ENCODE data around the gene ADNP.

ADNP gene

DNA sequence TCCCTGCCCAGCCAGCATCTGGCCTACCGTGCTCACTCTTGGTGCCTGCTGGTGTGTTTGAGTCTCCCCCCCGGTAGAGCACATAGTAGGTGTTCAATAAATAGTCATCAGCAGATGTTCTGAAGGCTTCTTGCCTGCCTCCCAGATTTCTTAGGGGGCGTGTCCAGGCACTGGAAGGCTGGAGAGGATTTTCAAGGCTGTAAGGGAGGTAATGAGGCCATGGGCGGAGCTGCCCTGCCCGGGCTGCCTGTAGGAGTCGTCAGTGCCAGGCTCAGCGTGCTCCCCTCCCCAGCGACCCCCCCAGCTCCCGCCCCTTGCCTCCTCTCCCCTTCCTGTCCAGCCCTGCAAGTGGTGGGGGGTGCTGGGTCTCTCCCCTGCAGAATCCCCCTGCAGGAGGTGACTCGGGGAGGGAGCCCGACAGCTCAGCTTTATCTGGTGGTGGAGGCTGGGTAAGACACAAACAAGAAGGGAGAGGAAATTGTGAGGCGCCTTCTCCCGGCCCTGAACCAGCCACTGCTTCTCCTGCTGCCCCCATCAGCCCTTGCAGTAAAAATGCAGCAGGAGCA, 80.4 kb downstream of the ADNP start:
- DNase-seq (ENCODE audit: low read depth in 2 of 2): no peak

DNA sequence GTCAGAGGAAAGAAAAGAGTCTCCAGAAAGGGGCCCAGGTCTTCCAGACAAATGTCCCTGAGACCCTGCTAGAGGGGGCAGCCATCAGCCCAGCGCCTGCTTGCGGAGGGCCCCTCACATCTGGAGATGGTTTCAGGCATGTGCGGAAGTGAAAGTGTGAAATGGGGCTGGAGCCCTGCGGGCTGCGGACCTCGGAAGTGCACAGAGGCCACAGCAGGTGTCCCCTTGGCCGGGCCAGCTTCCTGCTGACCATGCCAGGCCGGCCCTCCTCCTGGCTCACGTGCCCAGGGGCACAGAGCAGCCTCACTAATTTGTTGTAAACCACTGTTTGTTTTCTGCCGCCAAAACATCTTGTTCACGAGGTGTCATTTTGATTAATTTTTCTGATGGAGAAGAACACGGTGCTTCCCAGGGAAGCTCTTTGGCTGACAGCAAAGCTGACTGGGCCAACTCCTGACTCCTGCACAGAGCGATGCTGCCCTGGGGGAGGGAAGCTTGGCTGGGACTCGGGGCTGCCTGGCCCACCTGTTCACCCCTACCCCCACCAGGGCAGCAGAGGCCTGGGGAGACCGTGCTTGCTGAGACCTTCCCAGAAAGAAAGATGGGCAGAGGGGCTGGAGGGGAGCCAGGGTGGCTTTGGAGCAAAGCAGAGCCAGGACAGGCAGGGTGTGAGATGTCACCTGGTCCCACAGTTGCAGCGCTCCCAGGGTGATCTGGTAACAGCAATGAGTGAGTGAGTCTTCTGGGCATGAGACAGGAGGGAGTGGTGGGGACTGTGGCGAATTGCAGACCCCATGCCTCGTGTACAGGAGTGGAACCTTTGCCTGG, 82.2 kb downstream of the ADNP start:
- DNase-seq (ENCODE audit: low read depth in 2 of 2): no peak

DNA sequence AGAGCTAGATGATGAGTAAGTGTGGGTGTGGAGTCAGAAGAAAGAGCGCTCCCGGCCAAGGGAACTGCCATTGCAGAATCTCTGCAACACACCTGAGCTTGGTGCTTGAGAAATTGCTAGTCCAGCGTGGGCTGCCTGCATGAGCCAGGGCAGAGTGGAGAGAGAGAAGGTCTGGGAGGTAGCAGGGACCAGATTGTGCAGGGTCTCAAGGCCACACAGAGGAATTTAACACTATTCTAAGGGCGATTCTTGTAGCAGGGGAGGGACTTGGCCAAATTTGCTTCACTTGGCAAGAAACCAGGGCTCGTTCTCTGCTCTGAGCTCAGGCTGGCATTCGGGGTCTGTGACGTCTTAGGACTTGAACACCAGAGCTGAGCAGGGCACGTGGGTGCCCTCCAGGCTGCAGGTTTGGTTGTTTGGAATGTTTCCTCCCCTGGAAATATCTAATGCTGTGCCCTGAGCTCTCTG, 82.9 kb downstream of the ADNP start:
- DNase-seq (ENCODE audit: low read depth in 2 of 2): no peak

DNA sequence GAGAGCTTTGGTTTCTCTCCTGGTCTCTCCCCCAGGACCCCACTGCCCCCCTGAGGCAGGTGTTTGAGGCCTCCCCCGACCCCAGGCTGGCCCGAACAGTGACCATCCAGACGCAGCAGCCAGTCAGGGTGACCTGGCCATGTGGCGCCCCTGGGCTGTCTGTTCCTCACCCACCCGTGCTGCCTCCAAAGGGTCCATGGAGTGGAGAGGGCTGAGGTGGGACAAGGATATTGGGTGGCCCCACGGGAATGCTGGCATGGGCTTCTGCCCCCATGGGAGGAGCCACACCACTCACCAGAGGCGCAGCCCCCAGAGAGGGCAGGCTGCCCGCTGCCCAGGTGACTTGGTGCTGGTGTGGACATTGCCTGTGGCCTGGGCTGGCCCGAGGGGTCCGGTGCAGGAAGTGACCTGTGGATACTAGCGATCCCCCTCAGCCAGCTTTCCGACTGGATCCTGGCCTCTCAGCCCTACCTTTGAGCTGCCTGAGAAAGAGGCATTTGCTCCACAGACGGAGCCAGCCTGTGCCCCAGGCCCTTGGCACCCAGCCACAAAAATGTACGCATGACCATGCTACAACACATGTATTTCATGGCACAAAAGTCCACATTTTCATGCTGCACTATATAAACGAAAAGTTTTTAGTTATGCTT, 85.5 kb downstream of the ADNP start:
- no peak for DNase-seq (ENCODE audit: low read depth in 2 of 2)

DNA sequence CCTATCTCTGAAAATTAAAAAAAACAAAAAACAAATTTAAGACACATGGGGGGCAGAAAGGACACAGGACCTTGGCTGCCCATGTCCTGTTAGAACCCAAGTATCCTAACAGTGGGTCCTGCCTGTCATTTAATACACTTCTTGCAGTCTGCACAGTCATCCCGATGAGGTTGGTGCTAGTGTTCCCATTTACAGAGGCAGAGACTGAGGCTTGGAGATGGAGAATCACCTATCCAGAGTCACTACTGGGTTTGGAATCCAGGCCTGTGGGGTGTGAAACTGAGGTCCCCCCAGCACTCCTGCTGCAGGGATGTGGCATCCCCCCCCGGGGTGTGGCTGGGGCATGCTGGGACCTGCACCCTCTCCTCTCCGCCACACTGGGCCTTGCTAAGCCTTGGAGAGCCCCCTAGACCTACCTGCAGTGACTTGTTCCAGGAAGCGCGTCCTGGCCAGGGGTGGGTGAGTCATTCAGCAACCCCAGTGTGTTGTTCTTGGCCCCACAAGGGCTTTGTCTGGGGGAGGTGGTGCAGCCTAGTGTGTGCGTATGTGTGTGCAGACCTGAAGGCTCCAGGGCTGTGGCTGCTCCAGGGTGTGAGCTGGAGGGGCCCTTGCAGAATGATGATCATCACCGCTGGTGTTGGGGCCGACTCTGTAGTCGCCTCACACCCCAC, 86.7 kb downstream of the ADNP start:
- DNase-seq (ENCODE audit: low read depth in 2 of 2): peak; percentile 14 to 30

DNA sequence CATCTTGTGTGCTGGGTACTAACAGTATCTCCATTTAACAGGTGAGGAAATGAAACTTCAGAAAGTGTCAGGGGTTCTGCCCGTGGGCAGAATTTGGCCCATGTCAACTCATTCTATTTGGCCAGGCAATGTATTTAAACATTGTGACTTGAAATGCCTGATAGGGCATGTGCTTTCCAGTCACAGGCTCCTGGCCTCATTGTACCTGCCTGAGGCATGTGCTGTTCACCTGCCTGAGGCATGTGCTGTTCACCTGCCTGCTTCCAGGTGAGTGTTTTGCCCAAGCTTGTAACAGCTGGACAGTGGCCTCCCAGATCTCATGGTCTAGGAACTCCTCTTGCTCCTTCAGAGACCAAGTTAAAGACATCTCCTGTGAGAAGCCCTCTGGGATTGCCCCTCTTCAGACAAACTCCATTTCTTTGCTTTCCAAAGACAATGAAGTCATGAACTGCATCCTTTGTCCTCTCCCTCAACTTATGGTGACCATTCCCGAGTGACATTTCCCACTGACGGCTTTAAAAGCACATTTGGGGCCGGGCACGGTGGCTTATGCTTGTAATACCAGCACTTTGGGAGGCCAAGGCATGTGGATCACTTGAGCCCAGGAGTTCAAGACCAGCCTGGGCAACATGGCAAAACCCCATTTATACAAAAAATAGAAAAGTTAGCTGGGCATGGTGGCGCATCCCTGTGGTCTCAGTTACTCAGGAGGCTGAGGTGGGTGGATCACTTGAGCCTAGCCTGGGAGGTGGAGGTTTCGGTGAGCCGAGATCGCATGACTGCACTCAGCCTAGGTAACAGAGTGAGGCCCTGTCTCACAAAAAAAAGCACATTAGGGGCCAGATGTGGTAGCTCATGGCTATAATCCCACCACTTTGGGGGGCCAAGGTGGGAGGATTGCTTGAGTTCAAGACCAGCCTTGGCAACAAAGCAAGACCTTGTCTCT, 87.6 kb downstream of the ADNP start:
- no peak for DNase-seq (ENCODE audit: low read depth in 2 of 2)

DNA sequence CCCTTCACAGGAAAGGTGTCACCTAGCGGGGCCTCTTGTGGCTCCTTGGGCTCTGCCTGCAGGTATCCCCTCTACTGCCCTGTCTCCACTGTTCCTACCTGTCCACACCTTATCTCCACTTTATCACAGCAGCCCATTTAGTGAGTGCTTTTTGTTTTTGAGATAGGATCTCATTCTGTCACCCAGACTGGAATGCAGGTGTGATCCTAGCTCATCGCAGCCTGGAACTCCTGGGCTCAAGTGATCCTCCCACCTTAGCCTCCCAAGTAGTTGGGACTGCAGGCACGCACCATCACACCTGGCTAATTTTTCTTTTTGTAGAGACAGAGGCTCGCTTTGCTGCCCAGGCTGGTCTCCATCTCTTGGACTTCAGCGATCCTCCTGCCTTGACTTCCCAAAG, 88.4 kb downstream of the ADNP start:
- no peak for DNase-seq (ENCODE audit: low read depth in 2 of 2)

Data from stimulated activated CD8-positive, alpha-beta memory T cell treated with anti-CD3 and anti-CD28 coated beads, Interleukin-15, amount 100 ng/mL, for 4 hours (primary cell).